ENCODE results near the gene KLC1.

KLC1 gene

DNA sequence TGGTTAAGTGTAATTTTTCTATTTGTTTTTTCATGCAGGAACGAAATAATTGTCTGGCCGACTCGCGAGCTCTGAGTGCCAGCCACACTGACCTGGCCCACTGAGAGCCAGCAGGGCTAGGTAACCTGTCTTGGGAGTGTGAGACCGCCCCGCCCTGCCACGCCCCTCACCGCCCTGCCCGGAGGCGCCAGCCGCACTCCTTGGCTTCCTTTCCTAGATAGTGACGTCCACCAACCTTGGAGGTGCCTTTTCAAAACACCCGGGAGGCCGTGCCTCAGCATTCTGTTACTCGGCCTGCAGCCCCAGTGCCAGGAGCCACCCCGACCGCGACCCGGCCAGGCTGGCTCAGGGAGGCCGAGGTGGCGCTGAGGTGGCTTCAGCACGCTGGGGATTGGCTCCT is 64.5 kb downstream of the KLC1 start:
- no peak overlapping the region for H3K4me3 ChIP-seq (ENCODE audit: low read length)
- DNase-seq (ENCODE audit: low read depth), result peak; percentile 66
- TF ChIP-seq, protein P1, sequence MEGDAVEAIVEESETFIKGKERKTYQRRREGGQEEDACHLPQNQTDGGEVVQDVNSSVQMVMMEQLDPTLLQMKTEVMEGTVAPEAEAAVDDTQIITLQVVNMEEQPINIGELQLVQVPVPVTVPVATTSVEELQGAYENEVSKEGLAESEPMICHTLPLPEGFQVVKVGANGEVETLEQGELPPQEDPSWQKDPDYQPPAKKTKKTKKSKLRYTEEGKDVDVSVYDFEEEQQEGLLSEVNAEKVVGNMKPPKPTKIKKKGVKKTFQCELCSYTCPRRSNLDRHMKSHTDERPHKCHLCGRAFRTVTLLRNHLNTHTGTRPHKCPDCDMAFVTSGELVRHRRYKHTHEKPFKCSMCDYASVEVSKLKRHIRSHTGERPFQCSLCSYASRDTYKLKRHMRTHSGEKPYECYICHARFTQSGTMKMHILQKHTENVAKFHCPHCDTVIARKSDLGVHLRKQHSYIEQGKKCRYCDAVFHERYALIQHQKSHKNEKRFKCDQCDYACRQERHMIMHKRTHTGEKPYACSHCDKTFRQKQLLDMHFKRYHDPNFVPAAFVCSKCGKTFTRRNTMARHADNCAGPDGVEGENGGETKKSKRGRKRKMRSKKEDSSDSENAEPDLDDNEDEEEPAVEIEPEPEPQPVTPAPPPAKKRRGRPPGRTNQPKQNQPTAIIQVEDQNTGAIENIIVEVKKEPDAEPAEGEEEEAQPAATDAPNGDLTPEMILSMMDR (IDR thresholded peaks at IDR 0.05; ENCODE audit: insufficient read depth, low read depth, low read length, missing control alignments), result no peak

DNA sequence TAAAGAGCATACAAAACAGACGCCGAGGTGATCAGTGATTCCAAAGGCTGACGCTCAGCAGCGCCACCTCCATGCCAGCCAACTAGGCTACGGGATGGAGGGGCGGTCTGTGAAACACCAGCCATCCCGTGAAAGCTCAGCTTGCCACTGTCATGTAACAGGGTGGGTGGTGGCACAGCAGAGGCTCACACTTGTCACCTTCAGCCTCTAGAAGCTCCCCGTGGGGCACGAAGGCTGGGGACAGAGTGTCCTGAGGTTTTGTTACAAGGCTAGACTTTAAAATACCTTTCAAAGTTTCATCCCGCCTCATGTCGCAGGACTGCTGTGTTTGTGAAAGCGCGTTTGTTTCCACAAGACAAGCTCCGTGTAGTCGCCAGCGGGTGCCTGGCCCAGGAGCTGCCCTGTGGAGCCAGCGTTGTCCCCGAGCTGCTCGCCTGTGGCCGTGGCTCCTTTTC is 65.6 kb downstream of the KLC1 start:
- TF ChIP-seq, protein P1 (IDR thresholded peaks at IDR 0.05; ENCODE audit: insufficient read depth, low read depth, low read length, missing control alignments), result no peak
- DNase-seq (ENCODE audit: low read depth), result no peak
- H3K4me3 ChIP-seq (ENCODE audit: low read length), result no peak overlapping the region

DNA sequence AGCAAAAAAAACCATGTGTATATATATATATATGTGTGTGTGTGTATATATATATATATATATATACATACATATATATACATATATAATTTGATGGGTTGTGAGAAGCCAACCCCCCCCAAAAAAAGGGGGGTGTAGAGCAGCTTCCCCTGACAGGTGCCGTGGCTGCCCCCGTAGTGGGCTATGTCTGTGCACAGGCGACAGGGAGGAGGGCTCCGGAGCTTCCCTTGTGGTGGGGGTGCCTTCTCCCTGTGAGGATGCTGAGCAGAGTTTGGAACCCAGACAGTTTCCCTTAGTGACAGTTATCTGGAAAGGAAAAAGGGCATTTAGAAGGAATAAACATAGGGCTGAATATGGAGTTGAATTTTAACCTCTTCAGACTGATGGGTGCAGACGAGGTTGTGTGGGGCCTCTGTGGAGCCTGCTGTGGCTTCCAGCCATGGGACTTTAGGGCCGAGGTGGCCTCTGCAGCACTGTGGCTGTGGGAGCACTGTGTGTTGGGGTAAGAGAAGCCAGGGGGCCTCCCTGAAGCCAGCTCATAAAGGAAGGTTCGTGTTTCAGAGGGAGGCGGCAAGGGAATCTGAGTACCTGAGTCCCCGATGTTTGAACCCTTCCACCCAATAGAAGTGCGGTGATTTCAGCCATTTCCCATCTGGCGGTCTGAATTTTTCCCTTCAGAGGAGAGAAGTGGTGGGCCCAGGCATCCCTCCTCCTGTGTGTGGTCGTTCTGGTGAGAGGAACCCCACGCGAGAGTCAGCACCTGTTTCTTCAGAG is 66.5 kb downstream of the KLC1 start:
- no peak for DNase-seq (ENCODE audit: low read depth)
- TF ChIP-seq, protein P1 (IDR thresholded peaks at IDR 0.05; ENCODE audit: insufficient read depth, low read depth, low read length, missing control alignments), result no peak
- H3K4me3 ChIP-seq (ENCODE audit: low read length), result no peak overlapping the region

DNA sequence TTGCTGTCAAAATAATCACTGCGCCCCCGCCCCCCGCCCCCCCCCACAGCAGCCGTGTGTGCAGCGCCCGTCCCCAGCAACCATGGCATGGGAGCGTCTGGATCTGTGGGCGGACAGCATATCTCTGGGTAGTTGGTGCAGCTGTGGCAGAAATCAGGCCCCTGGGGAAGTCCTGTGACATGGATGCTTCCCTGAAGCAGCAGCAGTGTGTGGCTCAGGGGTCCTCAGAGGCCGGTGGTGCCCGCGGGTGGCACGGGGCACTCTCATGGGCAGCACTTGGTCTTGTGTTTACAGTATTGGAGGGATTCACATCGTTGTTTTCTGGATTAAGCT is 67.0 kb downstream of the KLC1 start:
- TF ChIP-seq, protein P1 (IDR thresholded peaks at IDR 0.05; ENCODE audit: insufficient read depth, low read depth, low read length, missing control alignments), result no peak
- H3K4me3 ChIP-seq (ENCODE audit: low read length), result no peak overlapping the region
- no peak for DNase-seq (ENCODE audit: low read depth)

DNA sequence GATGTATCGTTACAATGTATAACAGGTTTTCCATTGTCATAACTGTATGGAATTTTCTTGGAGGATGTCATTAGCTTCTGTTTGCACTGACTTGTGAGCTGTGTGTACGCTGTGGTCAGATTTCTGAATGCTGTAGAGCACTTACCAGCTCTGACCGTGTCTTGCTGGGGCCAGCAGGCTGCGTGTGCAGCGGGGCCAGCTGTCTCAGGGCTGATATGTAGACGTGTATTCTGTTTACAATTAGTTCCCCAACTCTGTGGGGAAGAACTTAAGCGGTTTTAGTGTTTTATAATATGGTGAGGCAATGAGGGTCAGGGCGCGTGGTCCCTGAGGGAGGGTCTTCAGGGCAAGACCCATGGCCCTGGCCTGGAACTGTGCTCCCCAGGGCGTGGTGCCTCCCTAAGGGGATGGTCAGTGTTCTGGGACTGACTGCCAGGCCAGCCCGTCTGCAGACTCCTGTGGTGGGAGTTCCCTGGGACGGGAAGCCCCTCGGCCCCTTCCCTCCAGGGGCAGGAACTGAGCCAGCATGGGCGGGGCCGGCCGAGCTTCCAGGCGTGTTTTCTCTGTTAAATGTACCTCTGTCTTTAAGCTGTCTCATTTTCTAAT is 67.6 kb downstream of the KLC1 start:
- H3K4me3 ChIP-seq (ENCODE audit: low read length), result no peak overlapping the region
- TF ChIP-seq, protein P1 (IDR thresholded peaks at IDR 0.05; ENCODE audit: insufficient read depth, low read depth, low read length, missing control alignments), result no peak
- no peak for DNase-seq (ENCODE audit: low read depth)

DNA sequence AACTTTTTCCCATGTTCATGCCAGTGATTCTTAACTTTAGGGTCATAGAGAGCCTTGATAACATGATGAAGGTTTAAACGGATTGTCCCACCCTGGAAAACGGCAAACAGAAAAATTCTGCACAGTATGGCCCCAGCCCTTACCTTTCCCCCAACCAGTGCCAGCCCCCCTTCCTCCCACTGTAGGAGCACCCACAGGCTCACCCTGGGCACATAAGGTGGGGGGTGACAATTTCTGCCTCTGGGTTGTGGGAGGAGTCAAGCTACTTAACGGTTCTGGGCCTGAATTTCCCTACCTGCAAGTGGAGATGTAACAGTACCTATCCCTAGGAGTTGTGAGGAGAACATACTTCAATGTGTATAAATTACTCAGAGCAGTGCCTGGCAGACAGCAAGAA is 68.2 kb downstream of the KLC1 start:
- TF ChIP-seq, protein P1 (IDR thresholded peaks at IDR 0.05; ENCODE audit: insufficient read depth, low read depth, low read length, missing control alignments), result no peak
- DNase-seq (ENCODE audit: low read depth), result no peak
- H3K4me3 ChIP-seq (ENCODE audit: low read length), result no peak overlapping the region
